ENCODE results near the gene PABPC1L2A.
"Not testable (repeated sequence)": the region's sequence is repeated elsewhere in the genome, so short reads cannot be mapped to it uniquely, and the experiment has no call there.

Gene PABPC1L2A

GRCh38 chrX:73079024-73079562 is at the start of gene PABPC1L2A:
Gene PABPC1L2A (minus strand): TSS chrX:73079512. CDS start chrX:73079386, 126 bp downstream.
- DNase-seq = not testable (repeated sequence)

GRCh38 chrX:73127700-73128241 is 48.5 kb upstream of the PABPC1L2A start:
- no peak for DNase-seq

GRCh38 chrX:73126240-73126639 is 46.9 kb upstream of the PABPC1L2A start:
- DNase-seq = no peak

GRCh38 chrX:73099505-73099904 is 20.2 kb upstream of the PABPC1L2A start:
- DNase-seq = not testable (repeated sequence)

DNA sequence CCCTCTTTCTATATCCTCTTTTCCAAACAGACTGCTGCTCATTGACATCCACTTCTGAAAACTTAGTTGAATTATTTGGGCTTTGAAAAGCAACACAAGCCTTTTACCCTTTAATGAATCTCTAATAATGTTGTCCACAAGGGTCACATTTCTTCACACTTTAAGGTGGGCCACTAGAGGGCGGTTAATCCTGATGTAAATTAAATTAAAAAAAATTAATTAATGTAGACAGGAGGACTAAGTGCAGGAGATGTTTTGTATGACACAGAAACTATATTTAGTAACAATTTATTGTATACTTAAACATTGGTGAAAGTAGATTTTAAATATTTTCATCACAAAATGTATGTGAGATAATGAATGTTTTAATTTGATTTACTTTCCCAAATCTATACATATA is 7.5 kb upstream of the PABPC1L2A start:
- not testable (repeated sequence) for DNase-seq

GRCh38 chrX:73079884-73080283 is 572 bp upstream of the PABPC1L2A start:
- DNase-seq = not testable (repeated sequence)

GRCh38 chrX:73078597-73078996 is 715 bp downstream of the PABPC1L2A start:
- DNase-seq = not testable (repeated sequence)

DNA sequence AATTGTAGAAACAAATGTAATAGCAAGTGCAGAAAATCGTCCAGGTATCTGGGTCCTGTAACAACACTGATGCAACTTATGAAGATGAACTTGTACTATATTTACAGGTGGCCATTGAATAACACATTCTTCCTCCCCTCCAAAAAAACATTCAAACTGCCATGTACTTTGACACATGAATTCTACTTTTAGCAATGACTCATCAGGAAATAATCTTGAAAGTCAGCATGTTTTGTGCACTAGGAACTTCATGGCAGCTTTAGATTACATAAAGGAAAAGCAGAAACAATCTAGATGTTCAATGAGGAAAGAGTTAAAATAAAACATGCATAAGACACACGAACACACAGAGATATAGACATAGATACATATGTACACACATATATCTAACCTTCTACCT is 2.5 kb downstream of the PABPC1L2A start:
- no peak for DNase-seq

DNA sequence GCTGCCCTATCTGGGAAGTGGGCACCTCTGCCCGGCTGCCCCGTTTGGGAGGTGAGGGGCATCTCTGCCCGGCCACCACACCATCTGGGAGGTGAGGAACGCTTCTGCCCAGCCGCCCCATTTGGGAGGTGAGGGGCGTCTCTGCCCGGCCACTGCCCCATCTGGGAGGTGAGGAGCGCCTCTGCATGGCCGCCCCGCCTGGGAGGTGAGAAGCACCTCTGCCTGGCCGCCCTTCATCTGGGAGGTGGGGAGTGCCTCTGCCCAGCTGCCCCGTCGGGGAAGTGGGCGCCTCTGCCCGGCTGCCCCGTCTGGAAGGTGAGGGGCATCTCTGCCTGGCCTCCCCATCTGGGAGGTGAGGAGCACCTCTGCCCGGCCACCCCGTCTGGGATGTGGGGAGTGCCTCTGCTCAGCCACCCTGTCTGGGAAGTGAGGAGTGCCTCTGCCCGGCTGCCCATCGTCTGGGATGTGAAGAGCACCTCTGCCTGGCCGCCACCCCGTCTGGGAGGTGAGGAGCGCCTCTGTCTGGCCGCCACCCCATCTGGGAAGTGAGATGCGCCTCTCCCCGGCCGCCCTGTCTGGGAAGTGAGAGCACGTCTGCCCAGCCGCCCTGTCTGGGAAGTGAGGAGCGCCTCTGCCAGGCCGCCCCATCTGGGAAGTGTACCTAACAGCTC is 9.8 kb downstream of the PABPC1L2A start:
- DNase-seq = no peak

GRCh38 chrX:73068467-73069364 is 10.6 kb downstream of the PABPC1L2A start:
- no peak for DNase-seq

DNA sequence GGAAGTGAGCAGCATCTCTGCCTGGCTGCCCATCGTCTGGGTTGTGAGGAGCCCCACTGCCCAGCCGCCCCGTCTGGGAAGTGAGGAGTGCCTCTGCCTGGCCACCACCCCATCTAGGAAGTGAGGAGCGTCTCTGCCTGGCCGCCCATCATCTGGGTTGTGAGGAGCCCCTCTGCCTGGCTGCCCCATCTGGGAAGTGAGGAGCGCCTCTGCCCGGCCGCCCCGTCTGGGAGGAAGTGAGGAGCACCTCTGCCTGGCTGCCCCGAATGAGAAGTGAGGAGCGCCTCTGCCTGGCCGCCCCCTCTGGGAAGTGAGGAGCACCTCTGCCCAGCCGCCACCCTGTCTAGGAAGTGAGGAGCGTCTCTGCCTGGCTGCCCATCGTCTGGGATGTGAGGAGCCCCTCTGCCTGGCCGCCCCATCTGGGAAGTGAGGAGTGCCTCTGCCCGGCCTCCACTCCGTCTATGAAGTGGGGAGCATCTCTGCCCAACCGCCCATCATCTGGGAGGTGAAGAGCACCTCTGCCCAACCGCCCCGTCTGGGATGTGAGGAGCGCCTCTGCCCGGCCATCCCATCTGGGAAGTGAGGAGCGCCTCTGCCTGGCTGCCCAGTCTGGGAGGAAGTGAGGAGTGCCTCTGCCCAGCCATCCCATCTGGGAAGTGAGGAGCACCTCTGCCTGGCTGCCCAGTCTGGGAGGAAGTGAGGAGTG is 11.4 kb downstream of the PABPC1L2A start:
- DNase-seq = not testable (repeated sequence)

- no peak for DNase-seq
These were observed 50.4 kb downstream of the PABPC1L2A start for GRCh38 chrX:73028876-73029275.
